Esophagus squamous epithelium (tissue), 4 donors: Measurements from ENCODE around the gene C3.

ENCODE experiments used
- CTCF ChIP-seq, 6 experiments: fragments of 450-650 bp in 4 of 6; fragments of 200-600 bp in 2 of 6; sonication (generic) in 2 of 6; IDR thresholded peaks; one replicate each; pipeline ENCODE4 v1.5.1; 2016 to 2019; ENCODE audit warnings: antibody characterized with exemption in 6 of 6, mild to moderate bottlenecking in 4 of 6, moderate library complexity in 4 of 6
- POLR2A ChIP-seq, 4 donors: fragments of 450-650 bp; IDR thresholded peaks; one replicate each; pipeline ENCODE4 v1.6.1; 2017; ENCODE audit warnings: antibody characterized with exemption in 4 of 4, mild to moderate bottlenecking in 4 of 4, moderate library complexity in 3 of 4

GRCh38 chr19:6717036-6717435 is 3.4 kb downstream of the C3 start:
- TF ChIP-seq CTCF (IDR thresholded peaks at IDR 0.05), result peak in 1 of 6 experiments; percentile 6
- TF ChIP-seq POLR2A (IDR thresholded peaks at IDR 0.05), result no peak
